ENCODE results near the gene WFS1.

Gene WFS1

DNA sequence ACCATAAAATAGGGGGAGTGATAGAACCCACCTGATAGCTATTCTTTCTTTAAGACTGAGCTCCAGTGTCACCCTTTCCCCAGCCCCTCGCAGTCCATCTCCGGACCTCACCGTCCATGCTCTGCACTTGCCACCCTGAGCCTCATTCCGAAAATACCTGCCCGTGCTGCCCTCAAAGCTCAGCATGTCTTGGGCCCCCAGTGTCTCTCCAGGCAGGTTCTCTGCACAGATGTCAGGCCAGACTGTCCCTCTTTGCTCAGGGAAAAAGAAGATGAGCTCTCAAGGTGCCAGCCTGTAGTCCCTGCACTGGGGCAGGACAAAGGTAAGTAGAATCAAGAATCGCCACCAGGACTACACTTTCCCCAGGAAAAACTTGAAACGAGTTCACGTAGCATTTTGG is 9.8 kb upstream of the WFS1 start:
- Histone ChIP-seq H3K9me3 (ENCODE audit: control insufficient read depth in 5 of 5, low read length in 5 of 5) (peaks cover 0 to 3% (median 0%) of the 10 kb centered on the region in 5 donors), H3K27me3 (ENCODE audit: control insufficient read depth in 5 of 5, insufficient read depth in 4 of 5, low read length in 5 of 5) (peaks cover 0 to 15% (median 12%) of the 10 kb centered on the region in 5 donors), H3K4me3 (ENCODE audit: low read depth in 1 of 5, low read length in 5 of 5) (no peak overlapping the region), H3K36me3 (ENCODE audit: control insufficient read depth in 5 of 5, insufficient read depth in 5 of 5, low read length in 5 of 5) (no peaks in the 10 kb centered on the region), H3K9ac (ENCODE audit: low read length in 5 of 5) (no peak overlapping the region), H3K27ac (ENCODE audit: low read depth, low read length) (no peak overlapping the region), H3K4me1 (ENCODE audit: control insufficient read depth in 5 of 5, insufficient read depth in 5 of 5, low read length in 5 of 5) (peaks cover 0 to 10% (median 0%) of the 10 kb centered on the region in 5 donors)

- Histone ChIP-seq H3K9me3 (ENCODE audit: control insufficient read depth in 5 of 5, low read length in 5 of 5) (no peaks in the 10 kb centered on the region), H3K27me3 (ENCODE audit: control insufficient read depth in 5 of 5, insufficient read depth in 4 of 5, low read length in 5 of 5) (peaks cover 0 to 15% (median 10%) of the 10 kb centered on the region in 5 donors), H3K4me1 (ENCODE audit: control insufficient read depth in 5 of 5, insufficient read depth in 5 of 5, low read length in 5 of 5) (peaks cover 0 to 9% (median 0%) of the 10 kb centered on the region in 5 donors), H3K27ac (ENCODE audit: low read depth, low read length) (no peak overlapping the region), H3K4me3 (ENCODE audit: low read depth in 1 of 5, low read length in 5 of 5) (no peak overlapping the region), H3K9ac (ENCODE audit: low read length in 5 of 5) (no peak overlapping the region), H3K36me3 (ENCODE audit: control insufficient read depth in 5 of 5, insufficient read depth in 5 of 5, low read length in 5 of 5) (no peaks in the 10 kb centered on the region)
These were observed 7.5 kb upstream of the WFS1 start for GRCh38 chr4:6262176-6262575.

- Histone ChIP-seq H3K9ac (ENCODE audit: low read length in 5 of 5) (no peak overlapping the region), H3K4me3 (ENCODE audit: low read depth in 1 of 5, low read length in 5 of 5) (no peak overlapping the region), H3K27ac (ENCODE audit: low read depth, low read length) (no peak overlapping the region), H3K9me3 (ENCODE audit: control insufficient read depth in 5 of 5, low read length in 5 of 5) (no peaks in the 10 kb centered on the region), H3K36me3 (ENCODE audit: control insufficient read depth in 5 of 5, insufficient read depth in 5 of 5, low read length in 5 of 5) (no peaks in the 10 kb centered on the region), H3K27me3 (ENCODE audit: control insufficient read depth in 5 of 5, insufficient read depth in 4 of 5, low read length in 5 of 5) (peaks cover 0 to 15% (median 9%) of the 10 kb centered on the region in 5 donors), H3K4me1 (ENCODE audit: control insufficient read depth in 5 of 5, insufficient read depth in 5 of 5, low read length in 5 of 5) (peaks cover 0 to 11% (median 0%) of the 10 kb centered on the region in 5 donors)
These were observed 6.7 kb upstream of the WFS1 start for GRCh38 chr4:6262847-6263487.

DNA sequence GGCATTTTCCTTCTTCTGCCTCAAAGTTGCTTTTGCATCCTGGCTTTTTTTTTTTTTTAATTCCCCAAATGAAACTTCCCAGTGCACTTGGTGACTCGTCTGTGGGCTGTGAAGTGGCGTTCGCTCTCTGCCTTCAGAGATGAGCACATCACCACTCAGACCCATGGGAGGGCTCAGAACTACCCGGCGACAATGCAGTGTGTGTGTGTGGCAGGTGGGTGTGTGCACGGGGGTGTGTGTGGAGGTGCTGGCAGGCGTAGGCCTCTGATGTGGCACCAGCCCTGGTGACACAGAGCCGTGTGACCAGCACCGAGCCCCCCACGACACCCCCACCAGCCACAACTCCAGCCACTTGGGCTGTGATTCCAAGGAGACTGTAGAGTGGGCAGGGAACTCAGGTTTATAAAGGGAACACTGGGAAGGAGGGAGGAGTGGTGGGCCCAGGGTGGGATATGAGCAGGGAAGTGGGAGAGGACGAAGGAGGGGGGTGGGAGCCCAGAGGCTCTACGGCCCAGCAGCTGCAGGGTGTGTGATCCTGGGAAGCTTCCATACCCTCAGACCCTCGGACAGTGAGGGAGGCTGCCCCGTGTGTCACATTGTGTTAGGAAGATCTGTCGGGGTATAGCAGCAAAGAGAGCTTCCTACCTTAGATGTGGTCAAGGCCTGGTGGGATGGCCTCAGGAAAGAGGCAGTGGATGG is 6.0 kb upstream of the WFS1 start:
- H3K27me3 ChIP-seq (ENCODE audit: control insufficient read depth in 5 of 5, insufficient read depth in 4 of 5, low read length in 5 of 5): peaks cover 0 to 15% (median 9%) of the 10 kb centered on the region in 5 donors
- peaks cover 0 to 18% (median under 1%) of the 10 kb centered on the region in 5 donors for H3K4me1 ChIP-seq (ENCODE audit: control insufficient read depth in 5 of 5, insufficient read depth in 5 of 5, low read length in 5 of 5)
- no peaks in the 10 kb centered on the region for H3K9me3 ChIP-seq (ENCODE audit: control insufficient read depth in 5 of 5, low read length in 5 of 5)
- H3K4me3 ChIP-seq (ENCODE audit: low read depth in 1 of 5, low read length in 5 of 5): no peak overlapping the region
- no peaks in the 10 kb centered on the region for H3K36me3 ChIP-seq (ENCODE audit: control insufficient read depth in 5 of 5, insufficient read depth in 5 of 5, low read length in 5 of 5)
- H3K27ac ChIP-seq (ENCODE audit: low read depth, low read length): no peak overlapping the region
- H3K9ac ChIP-seq (ENCODE audit: low read length in 5 of 5): no peak overlapping the region

- no peak overlapping the region for H3K27ac ChIP-seq (ENCODE audit: low read depth, low read length)
- no peaks in the 10 kb centered on the region for H3K36me3 ChIP-seq (ENCODE audit: control insufficient read depth in 5 of 5, insufficient read depth in 5 of 5, low read length in 5 of 5)
- H3K9me3 ChIP-seq (ENCODE audit: control insufficient read depth in 5 of 5, low read length in 5 of 5): no peaks in the 10 kb centered on the region
- H3K27me3 ChIP-seq (ENCODE audit: control insufficient read depth in 5 of 5, insufficient read depth in 4 of 5, low read length in 5 of 5): peaks cover 0 to 15% (median 9%) of the 10 kb centered on the region in 5 donors
- no peak overlapping the region for H3K4me3 ChIP-seq (ENCODE audit: low read depth in 1 of 5, low read length in 5 of 5)
- peaks cover 2 to 23% (median 6%) of the 10 kb centered on the region in 5 donors for H3K4me1 ChIP-seq (ENCODE audit: control insufficient read depth in 5 of 5, insufficient read depth in 5 of 5, low read length in 5 of 5)
- no peak overlapping the region for H3K9ac ChIP-seq (ENCODE audit: low read length in 5 of 5)
These were observed 5.5 kb upstream of the WFS1 start for GRCh38 chr4:6264225-6264540.

DNA sequence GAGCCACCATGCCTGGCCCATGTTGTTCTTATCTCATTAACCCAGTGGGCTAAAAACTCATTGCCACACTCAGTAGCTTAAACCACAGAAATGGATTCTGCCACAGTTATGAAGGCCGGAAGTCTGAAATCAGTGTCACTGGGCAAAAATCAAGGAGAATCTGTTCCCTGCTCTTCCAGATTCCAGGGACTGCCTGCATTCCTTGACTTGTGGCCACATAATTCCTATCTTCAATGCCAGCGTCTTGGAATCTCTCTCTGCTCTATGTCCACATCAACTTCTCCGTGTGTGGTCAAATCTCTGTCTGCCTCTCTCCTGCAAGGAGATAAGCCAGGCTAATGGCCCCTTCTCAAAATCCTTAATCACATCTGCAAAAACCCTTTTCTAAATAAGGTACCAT is 4.1 kb upstream of the WFS1 start:
- Histone ChIP-seq H3K9me3 (ENCODE audit: control insufficient read depth in 5 of 5, low read length in 5 of 5) (no peaks in the 10 kb centered on the region), H3K4me3 (ENCODE audit: low read depth in 1 of 5, low read length in 5 of 5) (no peak overlapping the region), H3K27me3 (ENCODE audit: control insufficient read depth in 5 of 5, insufficient read depth in 4 of 5, low read length in 5 of 5) (peaks cover 0 to 15% (median 9%) of the 10 kb centered on the region in 5 donors), H3K36me3 (ENCODE audit: control insufficient read depth in 5 of 5, insufficient read depth in 5 of 5, low read length in 5 of 5) (no peaks in the 10 kb centered on the region), H3K4me1 (ENCODE audit: control insufficient read depth in 5 of 5, insufficient read depth in 5 of 5, low read length in 5 of 5) (peaks cover 2 to 31% (median 11%) of the 10 kb centered on the region in 5 donors), H3K27ac (ENCODE audit: low read depth, low read length) (no peak overlapping the region), H3K9ac (ENCODE audit: low read length in 5 of 5) (no peak overlapping the region)

DNA sequence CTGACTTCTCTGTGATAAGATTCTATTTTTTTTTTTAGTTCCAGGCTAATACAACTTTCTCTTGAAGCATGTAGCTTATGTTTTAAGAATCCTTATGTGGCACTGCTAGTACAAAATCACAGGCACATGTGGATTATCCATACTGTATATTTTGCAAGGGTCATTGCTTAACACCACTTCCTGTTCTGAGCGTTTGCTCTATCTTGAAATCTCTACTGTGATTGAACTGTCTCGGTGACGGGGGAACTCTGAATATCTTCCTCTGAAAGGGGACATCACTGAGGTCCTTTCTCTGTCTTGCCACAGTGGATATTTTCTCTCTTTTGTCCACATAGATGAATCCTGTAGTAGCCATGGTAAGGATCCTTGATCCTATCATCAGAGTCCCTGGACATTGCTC is 2.1 kb upstream of the WFS1 start:
- H3K27ac ChIP-seq (ENCODE audit: low read depth, low read length): no peak overlapping the region
- H3K4me1 ChIP-seq (ENCODE audit: control insufficient read depth in 5 of 5, insufficient read depth in 5 of 5, low read length in 5 of 5): peaks cover 10 to 51% (median 31%) of the 10 kb centered on the region in 5 donors
- H3K4me3 ChIP-seq (ENCODE audit: low read depth in 1 of 5, low read length in 5 of 5): no peak overlapping the region
- H3K36me3 ChIP-seq (ENCODE audit: control insufficient read depth in 5 of 5, insufficient read depth in 5 of 5, low read length in 5 of 5): peaks cover 0 to 2% (median 0%) of the 10 kb centered on the region in 5 donors
- H3K27me3 ChIP-seq (ENCODE audit: control insufficient read depth in 5 of 5, insufficient read depth in 4 of 5, low read length in 5 of 5): peaks cover 0 to 6% (median 0%) of the 10 kb centered on the region in 5 donors
- no peaks in the 10 kb centered on the region for H3K9me3 ChIP-seq (ENCODE audit: control insufficient read depth in 5 of 5, low read length in 5 of 5)
- peak overlapping the region in 1 of 5 donors; percentile 0 for H3K9ac ChIP-seq (ENCODE audit: low read length in 5 of 5)

DNA sequence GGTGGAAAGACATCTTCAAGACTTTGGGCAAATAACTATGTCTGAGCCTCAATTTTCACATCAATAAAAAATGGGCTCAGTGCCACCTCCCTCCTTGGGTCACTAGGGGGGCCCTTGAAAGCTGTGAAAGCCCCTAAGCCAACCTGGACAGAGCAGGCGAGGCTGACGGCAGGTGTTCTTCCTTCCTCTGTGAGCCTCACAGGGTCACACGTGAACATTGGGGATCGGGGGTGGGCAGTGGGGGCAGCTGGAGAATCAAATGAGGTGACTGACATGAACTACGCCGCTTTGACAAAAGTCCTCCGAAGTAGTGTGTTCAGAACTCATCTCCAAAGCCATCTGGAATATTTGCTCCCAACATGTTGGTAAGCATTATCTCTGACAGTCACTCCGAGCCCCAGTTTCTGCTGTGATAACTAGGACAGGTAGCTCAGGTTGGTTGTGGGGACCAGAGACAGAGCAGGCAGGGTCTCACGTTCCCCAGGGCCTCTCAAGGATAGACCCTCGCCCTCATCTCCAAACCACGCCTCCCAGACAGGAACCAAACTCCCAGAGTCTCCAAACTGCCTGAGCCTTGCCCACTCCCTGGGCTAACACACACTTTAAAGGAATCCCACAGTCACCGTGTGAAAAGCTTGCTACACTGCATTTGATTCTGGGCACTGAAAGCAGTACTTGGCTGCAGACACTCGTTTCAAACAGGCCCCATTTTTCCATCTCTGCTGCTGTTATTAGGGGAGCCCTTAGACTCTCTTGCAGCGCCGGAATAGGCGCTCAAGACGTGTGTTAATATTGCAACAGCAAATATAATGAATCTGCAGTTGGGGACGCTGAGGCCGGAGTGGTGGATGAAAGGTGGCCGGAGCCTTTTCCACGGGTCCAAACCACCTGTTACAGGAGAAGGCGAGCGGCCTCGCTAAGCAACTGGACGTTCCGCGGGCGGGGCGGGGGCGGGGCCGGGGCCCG is 717 bp upstream of the WFS1 start:
- Histone ChIP-seq H3K4me1 (ENCODE audit: control insufficient read depth in 5 of 5, insufficient read depth in 5 of 5, low read length in 5 of 5) (peaks cover 16 to 63% (median 44%) of the 10 kb centered on the region in 5 donors), H3K9ac (ENCODE audit: low read length in 5 of 5) (peak overlapping the region; percentile 28 to 72 (median 56)), H3K27ac (ENCODE audit: low read depth, low read length) (no peak overlapping the region), H3K36me3 (ENCODE audit: control insufficient read depth in 5 of 5, insufficient read depth in 5 of 5, low read length in 5 of 5) (peaks cover 0 to 2% (median 0%) of the 10 kb centered on the region in 5 donors), H3K9me3 (ENCODE audit: control insufficient read depth in 5 of 5, low read length in 5 of 5) (no peaks in the 10 kb centered on the region), H3K4me3 (ENCODE audit: low read depth in 1 of 5, low read length in 5 of 5) (peak overlapping the region; percentile 19 to 93 (median 55)), H3K27me3 (ENCODE audit: control insufficient read depth in 5 of 5, insufficient read depth in 4 of 5, low read length in 5 of 5) (peaks cover 0 to 3% (median 0%) of the 10 kb centered on the region in 5 donors)

DNA sequence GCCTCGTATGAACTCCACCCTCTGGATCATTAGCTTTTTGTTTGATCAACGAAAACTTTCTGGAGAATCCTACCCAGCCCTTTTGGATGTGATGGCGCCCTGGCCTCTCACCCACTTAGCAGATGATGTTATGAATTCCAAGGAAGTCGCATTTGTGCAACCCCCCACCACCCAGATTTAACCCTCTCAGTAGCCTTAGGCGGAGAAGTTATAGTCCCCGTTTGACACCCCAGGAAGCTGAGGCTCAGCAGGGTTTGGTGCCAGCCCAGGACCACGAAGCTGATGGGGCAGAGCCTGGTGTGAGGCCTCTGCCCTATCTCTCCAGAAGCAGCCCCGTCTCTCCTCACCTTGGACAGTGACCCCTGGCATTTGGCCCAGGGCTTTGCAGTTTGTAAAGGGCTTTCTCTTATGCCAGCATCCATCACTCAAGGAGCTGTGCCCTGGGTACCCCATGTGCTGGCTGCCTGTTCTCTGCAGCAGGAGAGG is 1.0 kb downstream of the WFS1 start:
- Histone ChIP-seq H3K27ac (ENCODE audit: low read depth, low read length) (peak overlapping the region; percentile 46), H3K4me3 (ENCODE audit: low read depth in 1 of 5, low read length in 5 of 5) (peak overlapping the region; percentile 79 to 93 (median 82))

More for the DNA sequence above, 1.0 kb downstream of the WFS1 start:
- no peaks in the 10 kb centered on the region for H3K27me3 ChIP-seq (ENCODE audit: control insufficient read depth in 5 of 5, insufficient read depth in 4 of 5, low read length in 5 of 5)
- peaks cover 0 to 7% (median 0%) of the 10 kb centered on the region in 5 donors for H3K36me3 ChIP-seq (ENCODE audit: control insufficient read depth in 5 of 5, insufficient read depth in 5 of 5, low read length in 5 of 5)
- H3K9me3 ChIP-seq (ENCODE audit: control insufficient read depth in 5 of 5, low read length in 5 of 5): no peaks in the 10 kb centered on the region
- H3K4me1 ChIP-seq (ENCODE audit: control insufficient read depth in 5 of 5, insufficient read depth in 5 of 5, low read length in 5 of 5): peaks cover 18 to 76% (median 56%) of the 10 kb centered on the region in 5 donors
- H3K9ac ChIP-seq (ENCODE audit: low read length in 5 of 5): peak overlapping the region; percentile 17 to 84 (median 68)

Measured in subcutaneous abdominal adipose tissue (tissue), 5 donors.